ENCODE results near the gene SLC1A3. TPM values are rescaled to one million over a fixed set of nuclear protein-coding genes. Genes with fewer than 3 reads are reported as not detected.

The SLC1A3 gene
- total RNA-seq, 6 donors from 2014 or later: 22.4 to 235 (median 42.0) TPM

DNA sequence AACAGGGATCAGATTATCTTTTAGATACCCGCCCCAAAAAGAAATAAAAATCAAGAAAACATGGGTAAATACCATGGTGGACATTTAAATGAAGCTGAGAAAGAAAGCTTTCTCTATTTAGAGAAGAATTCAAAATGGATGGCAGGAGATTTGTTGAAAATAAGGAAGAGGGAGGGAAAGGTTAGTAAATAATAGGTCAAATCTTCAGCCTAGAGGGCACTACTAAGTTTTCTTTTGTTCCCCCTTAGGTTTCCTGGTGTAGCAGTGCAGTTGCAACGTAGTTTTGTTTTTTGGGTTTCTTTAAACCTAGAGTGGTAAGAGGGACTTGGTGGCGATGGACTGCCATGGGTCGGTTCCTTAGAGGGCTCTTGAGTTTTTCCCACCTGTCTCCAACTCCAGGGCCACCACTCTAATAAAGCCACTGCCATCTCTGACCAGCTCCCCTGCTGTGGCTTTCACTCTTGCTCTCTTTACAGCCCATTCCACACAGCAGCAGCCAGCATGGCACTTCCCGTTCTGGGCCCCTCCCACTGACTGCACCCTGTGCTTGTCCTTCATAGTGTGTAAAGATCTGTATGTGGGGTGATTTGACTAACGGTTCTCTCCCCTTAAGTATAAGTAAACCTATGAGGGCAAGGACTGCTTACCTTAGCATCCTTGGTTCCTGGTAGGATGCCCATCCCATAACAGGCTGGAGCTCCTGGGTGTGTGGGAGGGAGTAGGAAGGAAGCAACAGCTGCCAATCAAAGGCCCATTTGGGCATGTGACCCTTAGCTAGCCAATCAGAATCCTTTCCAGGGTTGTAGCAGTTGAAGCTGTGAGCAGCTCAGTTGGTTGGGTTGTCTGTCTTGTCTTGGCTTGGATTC is 118.3 kb downstream of the SLC1A3 start:
- Histone ChIP-seq H3K36me3 (no peaks in the 10 kb centered on the region), H3K4me3 (peak overlapping the region in 2 of 4 donors; percentile 15 to 25), H3K9me3 (no peaks in the 10 kb centered on the region), H3K27me3 (no peaks in the 10 kb centered on the region), H3K4me1 (peaks cover 0 to 6% (median 3%) of the 10 kb centered on the region in 4 donors), H3K27ac (peak overlapping the region in 3 of 4 donors; percentile 50 to 78 (median 72))
- ATAC-seq (ENCODE audit: low FRiP score in 2 of 2) (peak; percentile 88 to 89), DNase-seq (peak in 1 of 2 donors; percentile 76)
- WGBS, 2 donors: 56 to 66% methylated on average over 6 of the region's 6 CpGs
- TF ChIP-seq POLR2A (IDR thresholded peaks at IDR 0.05) (peak in 2 of 4 donors; percentile 13 to 63), EP300 (IDR thresholded peaks at IDR 0.05) (no peak)

DNA sequence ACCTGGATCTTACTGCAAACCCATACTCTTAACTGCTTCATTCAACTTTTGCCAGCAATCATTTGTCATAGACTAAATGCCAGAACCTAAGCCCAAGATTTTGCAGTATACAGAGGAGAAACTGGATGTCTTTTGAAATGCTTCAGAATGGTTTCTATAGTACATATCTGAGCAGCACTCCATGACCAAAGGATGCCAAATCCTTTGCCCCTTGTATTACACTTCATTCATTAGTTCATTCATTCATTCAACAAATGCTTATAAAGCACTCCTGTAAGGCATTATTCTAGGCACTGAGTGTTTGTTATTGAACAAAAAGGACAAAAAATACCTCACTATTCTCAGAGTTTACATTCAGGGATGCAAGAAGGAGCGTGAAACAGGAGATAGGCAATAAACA is 119.9 kb downstream of the SLC1A3 start:
- ATAC-seq (ENCODE audit: low FRiP score in 2 of 2) (no peak), DNase-seq (no peak)
- Histone ChIP-seq H3K9me3 (no peaks in the 10 kb centered on the region), H3K4me3 (no peak overlapping the region), H3K4me1 (peaks cover 0 to 6% (median 3%) of the 10 kb centered on the region in 4 donors), H3K27ac (no peak overlapping the region), H3K27me3 (no peaks in the 10 kb centered on the region), H3K36me3 (no peaks in the 10 kb centered on the region)
- TF ChIP-seq POLR2AphosphoS5 (IDR thresholded peaks at IDR 0.05): no peak
- TF ChIP-seq, protein P1, sequence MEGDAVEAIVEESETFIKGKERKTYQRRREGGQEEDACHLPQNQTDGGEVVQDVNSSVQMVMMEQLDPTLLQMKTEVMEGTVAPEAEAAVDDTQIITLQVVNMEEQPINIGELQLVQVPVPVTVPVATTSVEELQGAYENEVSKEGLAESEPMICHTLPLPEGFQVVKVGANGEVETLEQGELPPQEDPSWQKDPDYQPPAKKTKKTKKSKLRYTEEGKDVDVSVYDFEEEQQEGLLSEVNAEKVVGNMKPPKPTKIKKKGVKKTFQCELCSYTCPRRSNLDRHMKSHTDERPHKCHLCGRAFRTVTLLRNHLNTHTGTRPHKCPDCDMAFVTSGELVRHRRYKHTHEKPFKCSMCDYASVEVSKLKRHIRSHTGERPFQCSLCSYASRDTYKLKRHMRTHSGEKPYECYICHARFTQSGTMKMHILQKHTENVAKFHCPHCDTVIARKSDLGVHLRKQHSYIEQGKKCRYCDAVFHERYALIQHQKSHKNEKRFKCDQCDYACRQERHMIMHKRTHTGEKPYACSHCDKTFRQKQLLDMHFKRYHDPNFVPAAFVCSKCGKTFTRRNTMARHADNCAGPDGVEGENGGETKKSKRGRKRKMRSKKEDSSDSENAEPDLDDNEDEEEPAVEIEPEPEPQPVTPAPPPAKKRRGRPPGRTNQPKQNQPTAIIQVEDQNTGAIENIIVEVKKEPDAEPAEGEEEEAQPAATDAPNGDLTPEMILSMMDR (IDR thresholded peaks at IDR 0.05): no peak
- WGBS, 2 donors: 95 to 100% methylated on average over 1 of the region's 1 CpG

DNA sequence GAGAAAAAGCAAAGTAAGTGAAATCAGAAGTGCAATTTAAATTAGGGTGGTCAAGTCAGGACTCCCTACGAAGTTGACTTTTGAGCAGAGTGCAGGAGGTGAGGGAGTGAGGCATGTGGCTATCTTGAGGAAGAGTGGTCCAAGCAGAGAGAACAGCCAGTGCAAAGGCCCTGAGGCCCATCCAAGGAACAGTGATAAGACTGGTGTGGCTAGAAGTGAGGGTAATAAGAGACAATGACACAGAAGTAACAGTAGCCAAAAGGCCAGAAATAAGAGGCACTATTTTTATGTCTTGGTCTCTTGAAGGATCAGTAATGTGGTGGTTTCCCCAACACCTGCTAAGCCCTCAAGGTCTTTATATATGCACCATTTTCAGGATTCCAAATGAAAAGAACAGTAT is 120.4 kb downstream of the SLC1A3 start:
- no peak overlapping the region for H3K27ac ChIP-seq
- 84 to 94% methylated on average over 1 of the region's 1 CpG for WGBS, 2 donors
- ATAC-seq (ENCODE audit: low FRiP score in 2 of 2): no peak
- TF ChIP-seq POLR2A (IDR thresholded peaks at IDR 0.05): no peak
- no peak for TF ChIP-seq EP300 (IDR thresholded peaks at IDR 0.05)
- TF ChIP-seq POLR2AphosphoS5 (IDR thresholded peaks at IDR 0.05): no peak
- TF ChIP-seq, protein P1 (IDR thresholded peaks at IDR 0.05): no peak
- no peak overlapping the region for H3K4me3 ChIP-seq
- no peaks in the 10 kb centered on the region for H3K9me3 ChIP-seq
- DNase-seq: no peak
- H3K4me1 ChIP-seq: peaks cover 0 to 6% (median 3%) of the 10 kb centered on the region in 4 donors
- H3K27me3 ChIP-seq: no peaks in the 10 kb centered on the region
- no peaks in the 10 kb centered on the region for H3K36me3 ChIP-seq

DNA sequence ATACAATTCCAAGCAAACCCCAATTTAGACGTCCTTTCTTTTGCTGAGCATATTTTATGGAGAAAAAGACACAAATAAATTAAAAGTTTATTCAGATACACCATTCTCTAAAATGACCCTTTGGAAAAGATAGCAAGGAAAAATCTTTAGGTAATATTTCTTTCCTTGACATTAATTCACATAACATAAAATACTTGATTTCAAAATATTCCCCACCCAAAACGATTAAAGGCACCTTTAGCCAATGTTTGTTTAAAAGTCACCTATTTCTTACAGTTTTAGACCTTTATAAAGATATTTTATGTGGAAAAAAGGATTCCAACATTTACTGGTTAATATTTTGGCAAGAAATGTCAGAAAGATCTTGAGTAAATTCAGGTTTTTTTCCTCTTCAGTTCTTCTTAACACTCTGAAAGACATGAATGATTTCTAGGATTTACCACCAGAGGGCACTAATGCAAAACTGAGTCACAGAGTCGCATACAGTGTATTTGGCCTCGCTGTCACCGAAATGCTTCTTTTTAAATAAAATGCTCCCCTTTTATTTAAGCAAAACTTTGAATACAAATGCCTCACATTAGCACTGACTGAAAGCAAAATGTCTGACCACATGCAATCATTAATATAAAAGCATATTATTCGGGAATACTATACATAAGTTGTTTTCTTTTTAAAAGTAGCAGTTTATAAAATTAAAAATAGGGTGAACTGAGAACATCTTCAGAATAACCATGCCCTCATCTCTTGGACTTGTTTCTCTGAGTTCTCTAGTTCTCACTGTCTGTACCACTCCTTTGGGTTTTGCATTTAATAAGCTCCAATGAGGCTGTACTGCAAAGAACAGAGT is 122.5 kb downstream of the SLC1A3 start:
- DNase-seq (no peak), ATAC-seq (ENCODE audit: low FRiP score in 2 of 2) (peak in 1 of 2 donors; percentile 77)
- H3K4me3 ChIP-seq: no peak overlapping the region
- WGBS, 2 donors: 40 to 41% methylated on average over 6 of the region's 6 CpGs
- H3K9me3 ChIP-seq: no peaks in the 10 kb centered on the region
- TF ChIP-seq EP300 (IDR thresholded peaks at IDR 0.05): no peak
- TF ChIP-seq, protein P1 (IDR thresholded peaks at IDR 0.05): peak; percentile 36 to 61 (median 56)
- H3K4me1 ChIP-seq: peaks cover 0 to 5% (median 0%) of the 10 kb centered on the region in 4 donors
- no peaks in the 10 kb centered on the region for H3K36me3 ChIP-seq
- no peaks in the 10 kb centered on the region for H3K27me3 ChIP-seq
- no peak overlapping the region for H3K27ac ChIP-seq

DNA sequence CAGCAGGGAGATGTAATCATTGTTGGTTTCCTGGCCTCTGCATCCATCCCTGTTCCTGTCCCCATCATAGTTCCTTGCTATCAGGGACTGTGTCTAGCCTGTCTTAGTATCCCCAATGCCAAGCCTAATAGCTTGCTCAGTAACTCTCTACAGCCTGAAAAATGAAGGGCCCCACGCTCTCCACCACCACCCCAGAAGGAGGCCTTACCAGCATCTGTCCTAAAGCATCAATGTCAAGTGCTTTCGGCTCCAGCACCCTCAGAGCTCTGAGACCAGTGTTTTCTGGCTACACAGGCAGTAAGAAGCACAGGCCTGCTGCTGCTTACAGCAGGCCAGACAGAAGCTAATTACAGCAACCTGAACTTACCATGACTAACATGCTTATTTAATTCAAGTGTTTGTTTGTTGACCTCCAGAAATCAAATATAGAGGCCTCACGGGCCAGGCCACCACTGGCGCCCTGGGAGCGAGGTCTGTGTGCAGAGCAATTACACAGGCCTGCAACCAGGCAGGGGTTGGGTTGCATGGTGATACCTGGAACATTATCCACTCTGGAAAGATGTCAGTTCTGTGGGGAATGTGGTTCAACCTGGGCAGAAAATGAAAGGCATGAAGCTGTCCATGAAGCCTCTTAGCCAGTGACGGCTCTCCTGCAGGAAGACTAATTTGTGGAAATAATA is 124.3 kb downstream of the SLC1A3 start:
- peak in 1 of 2 donors; percentile 28 for DNase-seq
- WGBS, 2 donors: 92 to 94% methylated on average over 6 of the region's 6 CpGs
- no peaks in the 10 kb centered on the region for H3K9me3 ChIP-seq
- no peak overlapping the region for H3K27ac ChIP-seq
- H3K27me3 ChIP-seq: no peaks in the 10 kb centered on the region
- ATAC-seq (ENCODE audit: low FRiP score in 2 of 2): no peak
- peaks cover 0 to 5% (median 0%) of the 10 kb centered on the region in 4 donors for H3K4me1 ChIP-seq
- H3K4me3 ChIP-seq: no peak overlapping the region
- H3K36me3 ChIP-seq: no peaks in the 10 kb centered on the region
- TF ChIP-seq, protein P1 (IDR thresholded peaks at IDR 0.05): no peak
- TF ChIP-seq POLR2A (IDR thresholded peaks at IDR 0.05) (no peak), EP300 (IDR thresholded peaks at IDR 0.05) (no peak), POLR2AphosphoS5 (IDR thresholded peaks at IDR 0.05) (no peak)
